ENCODE measurements around the gene OR2K2.
"Not testable (repeated sequence)": the region's sequence is repeated elsewhere in the genome, so short reads cannot be mapped to it uniquely, and the experiment has no call there.

OR2K2 gene

DNA sequence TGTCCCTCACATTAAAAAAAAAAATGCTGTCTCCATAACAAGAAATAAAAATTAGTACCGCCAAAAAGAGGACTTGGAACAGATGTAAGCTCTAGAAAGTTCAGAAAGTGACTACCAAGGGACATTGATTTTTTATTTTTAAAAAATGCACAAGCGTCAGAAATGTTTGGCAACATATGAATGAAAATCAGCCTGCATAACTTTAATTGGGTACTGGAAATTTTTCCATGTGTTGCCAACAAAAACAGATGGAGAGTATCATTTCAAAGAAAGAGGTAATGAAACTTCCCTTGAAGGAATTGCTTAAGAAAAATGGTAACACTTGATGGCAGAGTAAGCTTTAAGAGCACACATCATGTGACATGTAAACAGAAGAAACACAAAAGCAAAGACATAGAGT is 47.2 kb downstream of the OR2K2 start:
- in situ Hi-C loops (cut with MboI; ENCODE audit: low sequenced_read_pairs, unreplicated experiment) = loop anchor here (25.0 kb wide), 1 partner anchor 1096 kb away; no protein-coding TSS in a partner anchor
- TF ChIP-seq, protein P1, sequence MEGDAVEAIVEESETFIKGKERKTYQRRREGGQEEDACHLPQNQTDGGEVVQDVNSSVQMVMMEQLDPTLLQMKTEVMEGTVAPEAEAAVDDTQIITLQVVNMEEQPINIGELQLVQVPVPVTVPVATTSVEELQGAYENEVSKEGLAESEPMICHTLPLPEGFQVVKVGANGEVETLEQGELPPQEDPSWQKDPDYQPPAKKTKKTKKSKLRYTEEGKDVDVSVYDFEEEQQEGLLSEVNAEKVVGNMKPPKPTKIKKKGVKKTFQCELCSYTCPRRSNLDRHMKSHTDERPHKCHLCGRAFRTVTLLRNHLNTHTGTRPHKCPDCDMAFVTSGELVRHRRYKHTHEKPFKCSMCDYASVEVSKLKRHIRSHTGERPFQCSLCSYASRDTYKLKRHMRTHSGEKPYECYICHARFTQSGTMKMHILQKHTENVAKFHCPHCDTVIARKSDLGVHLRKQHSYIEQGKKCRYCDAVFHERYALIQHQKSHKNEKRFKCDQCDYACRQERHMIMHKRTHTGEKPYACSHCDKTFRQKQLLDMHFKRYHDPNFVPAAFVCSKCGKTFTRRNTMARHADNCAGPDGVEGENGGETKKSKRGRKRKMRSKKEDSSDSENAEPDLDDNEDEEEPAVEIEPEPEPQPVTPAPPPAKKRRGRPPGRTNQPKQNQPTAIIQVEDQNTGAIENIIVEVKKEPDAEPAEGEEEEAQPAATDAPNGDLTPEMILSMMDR (IDR thresholded peaks at IDR 0.05; ENCODE audit: borderline replicate concordance, control extremely low read depth, extremely low read depth, insufficient read depth, missing control alignments) = no peak
- no peak for DNase-seq (ENCODE audit: low spot score)

DNA sequence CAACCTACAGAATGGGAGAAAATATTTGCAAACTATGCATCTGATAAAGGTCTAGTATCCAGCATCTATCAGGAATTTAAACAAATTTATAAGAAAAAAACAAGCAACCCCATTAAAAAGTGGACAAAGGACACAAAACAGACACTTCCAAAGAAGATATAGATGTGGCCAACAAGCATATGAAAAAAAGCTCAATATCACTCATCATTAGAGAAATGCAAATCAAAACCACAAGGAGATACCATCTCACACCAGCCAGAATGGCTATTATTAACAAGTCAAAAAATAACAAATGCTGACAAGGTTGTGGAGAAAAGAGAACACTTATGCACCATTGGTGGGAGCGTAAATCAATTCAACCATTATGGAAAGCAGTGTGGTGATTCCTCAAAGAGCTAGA is 49.2 kb downstream of the OR2K2 start:
- not testable (repeated sequence) for DNase-seq (ENCODE audit: low spot score)

More for the DNA sequence above, 49.2 kb downstream of the OR2K2 start:
- in situ Hi-C loops (cut with MboI; ENCODE audit: low sequenced_read_pairs, unreplicated experiment) = loop anchor here (25.0 kb wide), 1 partner anchor 1093 kb away; no protein-coding TSS in a partner anchor
